ENCODE data around the gene GMPR2.

GMPR2 gene

GRCh38 chr14:24269910-24270536 lies 37.3 kb downstream of the GMPR2 start:
- H3K4me1 ChIP-seq (ENCODE audit: control insufficient read depth, insufficient read depth, low read length): no peaks in the 10 kb centered on the region
- H3K27ac ChIP-seq (ENCODE audit: low read length): no peak overlapping the region
- H3K36me3 ChIP-seq (ENCODE audit: control insufficient read depth, insufficient read depth, low read length): peaks cover 4% of the 10 kb centered on the region; the same call in 1 of the 2 replicates
- no peaks in the 10 kb centered on the region for H3K9me3 ChIP-seq (ENCODE audit: control insufficient read depth, insufficient read depth, low read length)
- no peak for DNase-seq (ENCODE audit: low read depth, low spot score)
- H3K4me3 ChIP-seq (ENCODE audit: low read length): no peak overlapping the region
- WGBS (ENCODE audit: insufficient coverage, insufficient read length): no CpG with 5 or more reads among the region's 14 CpGs
- no peaks in the 10 kb centered on the region for H3K27me3 ChIP-seq (ENCODE audit: control insufficient read depth, insufficient read depth, low read length)

GRCh38 chr14:24270537-24271133 lies 37.9 kb downstream of the GMPR2 start:
- peak overlapping the region; percentile 63; the same call in 1 of the 2 replicates for H3K4me3 ChIP-seq (ENCODE audit: low read length)
- H3K27me3 ChIP-seq (ENCODE audit: control insufficient read depth, insufficient read depth, low read length): no peaks in the 10 kb centered on the region
- H3K9me3 ChIP-seq (ENCODE audit: control insufficient read depth, insufficient read depth, low read length): no peaks in the 10 kb centered on the region
- peaks cover 4% of the 10 kb centered on the region; the same call in 1 of the 2 replicates for H3K36me3 ChIP-seq (ENCODE audit: control insufficient read depth, insufficient read depth, low read length)
- no peaks in the 10 kb centered on the region for H3K4me1 ChIP-seq (ENCODE audit: control insufficient read depth, insufficient read depth, low read length)
- WGBS (ENCODE audit: insufficient coverage, insufficient read length): no CpG with 5 or more reads among the region's 13 CpGs
- H3K27ac ChIP-seq (ENCODE audit: low read length): no peak overlapping the region
- no peak for DNase-seq (ENCODE audit: low read depth, low spot score)

- H3K27me3 ChIP-seq (ENCODE audit: control insufficient read depth, insufficient read depth, low read length): no peaks in the 10 kb centered on the region
- peaks cover 4% of the 10 kb centered on the region; the same call in 1 of the 2 replicates for H3K36me3 ChIP-seq (ENCODE audit: control insufficient read depth, insufficient read depth, low read length)
- H3K4me1 ChIP-seq (ENCODE audit: control insufficient read depth, insufficient read depth, low read length): no peaks in the 10 kb centered on the region
- no peak within 1 kb of the TSS for H3K27ac ChIP-seq (ENCODE audit: low read length)
- WGBS (ENCODE audit: insufficient coverage, insufficient read length): no CpG with 5 or more reads among the region's 61 CpGs
- DNase-seq (ENCODE audit: low read depth, low spot score): peak; percentile 87
- H3K4me3 ChIP-seq (ENCODE audit: low read length): peak within 1 kb of the TSS; percentile 63; the same call in 1 of the 2 replicates
- no peaks in the 10 kb centered on the region for H3K9me3 ChIP-seq (ENCODE audit: control insufficient read depth, insufficient read depth, low read length)
Measured at GRCh38 chr14:24271134-24271833, 38.6 kb downstream of the GMPR2 start, which contains the start of gene RABGGTA. Gene RABGGTA (minus strand): TSS chr14:24271597. CDS start chr14:24271115, 482 bp downstream.

GRCh38 chr14:24271834-24272263 lies 39.1 kb downstream of the GMPR2 start:
- Histone ChIP-seq H3K9me3 (ENCODE audit: control insufficient read depth, insufficient read depth, low read length) (no peaks in the 10 kb centered on the region), H3K36me3 (ENCODE audit: control insufficient read depth, insufficient read depth, low read length) (no peaks in the 10 kb centered on the region; the same call in 1 of the 2 replicates), H3K27ac (ENCODE audit: low read length) (no peak overlapping the region), H3K27me3 (ENCODE audit: control insufficient read depth, insufficient read depth, low read length) (no peaks in the 10 kb centered on the region), H3K4me1 (ENCODE audit: control insufficient read depth, insufficient read depth, low read length) (no peaks in the 10 kb centered on the region), H3K4me3 (ENCODE audit: low read length) (peak overlapping the region; percentile 21; the same call in 1 of the 2 replicates)
- DNase-seq (ENCODE audit: low read depth, low spot score): no peak
- WGBS (ENCODE audit: insufficient coverage, insufficient read length): no CpG with 5 or more reads among the region's 3 CpGs

- Histone ChIP-seq H3K27ac (ENCODE audit: low read length) (no peak overlapping the region), H3K27me3 (ENCODE audit: control insufficient read depth, insufficient read depth, low read length) (no peaks in the 10 kb centered on the region), H3K4me1 (ENCODE audit: control insufficient read depth, insufficient read depth, low read length) (no peaks in the 10 kb centered on the region), H3K36me3 (ENCODE audit: control insufficient read depth, insufficient read depth, low read length) (no peaks in the 10 kb centered on the region; the same call in 1 of the 2 replicates), H3K9me3 (ENCODE audit: control insufficient read depth, insufficient read depth, low read length) (no peaks in the 10 kb centered on the region), H3K4me3 (ENCODE audit: low read length) (no peak overlapping the region)
- no peak for DNase-seq (ENCODE audit: low read depth, low spot score)
- WGBS (ENCODE audit: insufficient coverage, insufficient read length): no CpG with 5 or more reads among the region's 2 CpGs
Measured at GRCh38 chr14:24272467-24272866, 39.7 kb downstream of the GMPR2 start.

GRCh38 chr14:24273422-24273998 lies 40.8 kb downstream of the GMPR2 start:
- no peak overlapping the region for H3K27ac ChIP-seq (ENCODE audit: low read length)
- DNase-seq (ENCODE audit: low read depth, low spot score): no peak
- no peaks in the 10 kb centered on the region for H3K9me3 ChIP-seq (ENCODE audit: control insufficient read depth, insufficient read depth, low read length)
- no peaks in the 10 kb centered on the region for H3K4me1 ChIP-seq (ENCODE audit: control insufficient read depth, insufficient read depth, low read length)
- H3K36me3 ChIP-seq (ENCODE audit: control insufficient read depth, insufficient read depth, low read length): no peaks in the 10 kb centered on the region; the same call in 1 of the 2 replicates
- no peaks in the 10 kb centered on the region for H3K27me3 ChIP-seq (ENCODE audit: control insufficient read depth, insufficient read depth, low read length)
- no CpG with 5 or more reads among the region's 3 CpGs for WGBS (ENCODE audit: insufficient coverage, insufficient read length)
- H3K4me3 ChIP-seq (ENCODE audit: low read length): no peak overlapping the region

- H3K4me3 ChIP-seq (ENCODE audit: low read length): no peak overlapping the region
Measured at GRCh38 chr14:24274101-24274543, 41.4 kb downstream of the GMPR2 start.

GRCh38 chr14:24277071-24277470 lies 44.3 kb downstream of the GMPR2 start:
- H3K27ac ChIP-seq (ENCODE audit: low read length): no peak overlapping the region

More at GRCh38 chr14:24274101-24274543, 41.4 kb downstream of the GMPR2 start:
- WGBS (ENCODE audit: insufficient coverage, insufficient read length): no CpG with 5 or more reads among the region's 3 CpGs
- Histone ChIP-seq H3K27me3 (ENCODE audit: control insufficient read depth, insufficient read depth, low read length) (no peaks in the 10 kb centered on the region), H3K4me1 (ENCODE audit: control insufficient read depth, insufficient read depth, low read length) (no peaks in the 10 kb centered on the region), H3K36me3 (ENCODE audit: control insufficient read depth, insufficient read depth, low read length) (no peaks in the 10 kb centered on the region; the same call in 1 of the 2 replicates), H3K9me3 (ENCODE audit: control insufficient read depth, insufficient read depth, low read length) (no peaks in the 10 kb centered on the region), H3K27ac (ENCODE audit: low read length) (no peak overlapping the region)
- DNase-seq (ENCODE audit: low read depth, low spot score): no peak

GRCh38 chr14:24277606-24278321 lies 45.0 kb downstream of the GMPR2 start:
- no peaks in the 10 kb centered on the region for H3K4me1 ChIP-seq (ENCODE audit: control insufficient read depth, insufficient read depth, low read length)
- no CpG with 5 or more reads among the region's 11 CpGs for whole genome bisulfite sequencing (ENCODE audit: insufficient coverage, insufficient read length)
- H3K36me3 ChIP-seq (ENCODE audit: control insufficient read depth, insufficient read depth, low read length): no peaks in the 10 kb centered on the region; the same call in 1 of the 2 replicates
- DNase-seq (ENCODE audit: low read depth, low spot score): no peak
- H3K4me3 ChIP-seq (ENCODE audit: low read length): no peak overlapping the region
- no peaks in the 10 kb centered on the region for H3K9me3 ChIP-seq (ENCODE audit: control insufficient read depth, insufficient read depth, low read length)
- H3K27ac ChIP-seq (ENCODE audit: low read length): no peak overlapping the region
- no peaks in the 10 kb centered on the region for H3K27me3 ChIP-seq (ENCODE audit: control insufficient read depth, insufficient read depth, low read length)

More at GRCh38 chr14:24277071-24277470, 44.3 kb downstream of the GMPR2 start:
- no CpG with 5 or more reads among the region's 6 CpGs for WGBS (ENCODE audit: insufficient coverage, insufficient read length)
- no peaks in the 10 kb centered on the region for H3K27me3 ChIP-seq (ENCODE audit: control insufficient read depth, insufficient read depth, low read length)
- no peaks in the 10 kb centered on the region for H3K9me3 ChIP-seq (ENCODE audit: control insufficient read depth, insufficient read depth, low read length)
- no peaks in the 10 kb centered on the region for H3K4me1 ChIP-seq (ENCODE audit: control insufficient read depth, insufficient read depth, low read length)
- no peaks in the 10 kb centered on the region; the same call in 1 of the 2 replicates for H3K36me3 ChIP-seq (ENCODE audit: control insufficient read depth, insufficient read depth, low read length)
- DNase-seq (ENCODE audit: low read depth, low spot score): no peak
- no peak overlapping the region for H3K4me3 ChIP-seq (ENCODE audit: low read length)
